Left ventricle myocardium superior (tissue), 1 donor: ENCODE measurements around the gene DDR2. TPM values are rescaled to one million over a fixed set of nuclear protein-coding genes. Genes with fewer than 3 reads are reported as not detected.
A peak's percentile ranks its signal among the peaks of the same experiment; 100 is the strongest.

ENCODE experiments used
- ATAC-seq: fragments of 200-7000 bp; cut with Tn5 transposase; one replicate; pipeline ENCODE4 v1.9.1; 2020; ENCODE audit warnings: mild to moderate bottlenecking, moderate library complexity
- DNase-seq: peaks from one replicate; pipeline ENCODE4 v3.0.0-alpha.2; 2020
- intact Hi-C: fragments of 100-400 bp; cut with micrococcal nuclease; formaldehyde crosslinking; loops from one replicate; pipeline ENCODE4 v1.11.0; 2022
- total RNA-seq: library from RNA; stranded (reverse); fragmentation: NEBNext Ultra II Directional; extraction: Animal tissue kit (Norgen Biotek cat#: 25700); gene quantifications from one replicate; pipeline ENCODE4 v1.2.1, GENCODE V29; 2021
- donor health status: DM: no; HTN: yes; CAD: no; lungs with severe emphysema.

Gene DDR2
- total RNA-seq, 1 donor from 2014 or later, result 26.1 TPM

DNA sequence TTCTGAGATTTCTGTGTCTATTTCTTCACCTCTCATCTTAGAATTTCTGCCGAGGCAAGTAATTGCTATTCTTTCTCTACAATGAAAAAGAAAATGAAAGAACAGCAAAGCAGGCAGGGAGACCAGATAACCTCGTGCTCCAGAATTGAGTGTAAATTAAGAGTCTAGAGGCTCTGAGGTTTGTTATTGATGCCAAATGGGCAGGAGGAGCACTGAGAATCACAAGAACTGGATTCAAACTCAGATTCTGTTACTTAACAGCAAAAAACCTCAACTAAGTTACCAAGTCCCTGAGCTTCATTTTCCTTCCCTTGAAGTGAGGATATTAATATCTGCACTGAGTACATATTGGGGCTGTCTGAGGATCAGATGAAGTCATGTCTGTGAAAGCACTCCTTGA, 5.5 kb upstream of the DDR2 start:
- intact Hi-C loops, result no loop called here
- ATAC-seq (peak; percentile 16), DNase-seq (no peak)

DNA sequence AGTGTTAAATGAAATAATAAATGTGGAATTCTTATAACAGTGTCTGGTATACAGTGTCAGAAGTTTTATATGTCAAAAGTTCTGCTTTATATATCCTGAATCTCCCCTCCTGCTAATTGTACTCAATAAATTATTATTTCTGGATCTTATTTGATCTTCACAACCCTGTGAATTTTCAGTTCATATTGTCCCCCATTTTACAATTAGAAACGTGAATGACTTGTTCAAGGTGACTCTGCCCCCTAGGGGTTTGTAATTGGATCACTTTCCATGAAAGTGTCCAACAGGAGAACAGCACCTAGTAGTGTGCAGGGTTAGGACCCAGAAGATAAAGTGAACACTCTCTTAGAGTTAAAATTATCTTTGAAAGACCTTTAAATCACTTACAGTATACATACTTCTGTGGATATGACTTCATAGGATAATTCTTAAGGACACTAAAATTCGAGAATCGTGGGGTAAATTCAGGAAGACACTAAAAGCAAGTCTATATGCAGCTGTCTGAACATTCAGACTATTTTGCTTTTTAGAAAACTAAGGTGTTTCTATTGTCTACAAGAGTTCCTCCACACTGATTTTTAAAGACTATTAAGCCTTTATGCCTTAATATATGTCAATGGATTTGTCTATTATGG, 4.5 kb upstream of the DDR2 start:
- DNase-seq, result no peak
- no peak for ATAC-seq
- intact Hi-C loops, result no loop called here

DNA sequence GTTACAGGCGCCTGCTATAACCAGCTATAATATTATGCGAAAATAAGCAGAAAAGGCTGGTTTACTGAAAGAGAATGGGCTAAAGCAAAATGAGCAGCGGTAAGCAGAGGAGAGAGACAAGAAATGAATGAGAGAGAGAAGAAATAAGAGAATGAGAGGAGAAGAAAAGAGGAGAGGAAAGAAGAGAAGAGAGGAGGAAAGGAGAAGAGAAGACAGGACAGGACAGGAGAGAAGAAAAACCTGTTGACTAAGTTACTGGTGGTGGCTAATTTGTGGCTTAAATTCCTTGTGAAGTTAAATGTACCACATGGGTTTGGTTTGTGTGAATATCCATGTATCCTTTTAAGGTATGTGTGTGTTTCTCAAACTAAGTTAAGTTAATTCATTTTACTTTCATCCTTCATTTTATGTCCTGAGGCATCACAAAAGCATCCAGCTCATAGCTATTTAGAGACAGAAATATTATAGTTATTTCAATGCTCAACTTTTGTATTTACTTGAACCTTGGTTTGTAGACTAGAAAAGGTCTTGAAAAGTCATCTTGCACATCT, 3.1 kb upstream of the DDR2 start:
- DNase-seq, result no peak
- no peak for ATAC-seq
- intact Hi-C loops, result no loop called here

DNA sequence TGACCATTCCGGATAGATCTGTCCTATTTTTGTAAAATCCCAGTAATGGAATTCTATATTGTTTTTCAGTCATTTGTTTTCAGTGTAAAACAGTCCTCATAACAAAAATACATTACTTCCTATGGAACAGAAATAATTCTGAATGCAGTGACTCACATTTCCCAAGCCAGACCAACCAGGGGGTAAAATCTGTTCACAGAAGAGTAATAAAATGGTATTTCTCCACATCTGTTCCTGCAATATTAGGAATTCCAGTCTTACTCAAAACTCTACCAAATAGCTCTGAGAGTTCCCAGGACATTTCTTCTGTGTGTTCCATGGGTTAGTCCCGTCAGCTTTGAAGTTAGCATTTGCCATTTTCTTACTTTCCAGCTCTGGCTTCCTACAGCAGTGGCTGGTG, 2.6 kb upstream of the DDR2 start:
- ATAC-seq (no peak), DNase-seq (no peak)
- intact Hi-C loops, result loop anchor here (5.0 kb wide), 1 partner anchor 48 kb away; no protein-coding TSS in a partner anchor

DNA sequence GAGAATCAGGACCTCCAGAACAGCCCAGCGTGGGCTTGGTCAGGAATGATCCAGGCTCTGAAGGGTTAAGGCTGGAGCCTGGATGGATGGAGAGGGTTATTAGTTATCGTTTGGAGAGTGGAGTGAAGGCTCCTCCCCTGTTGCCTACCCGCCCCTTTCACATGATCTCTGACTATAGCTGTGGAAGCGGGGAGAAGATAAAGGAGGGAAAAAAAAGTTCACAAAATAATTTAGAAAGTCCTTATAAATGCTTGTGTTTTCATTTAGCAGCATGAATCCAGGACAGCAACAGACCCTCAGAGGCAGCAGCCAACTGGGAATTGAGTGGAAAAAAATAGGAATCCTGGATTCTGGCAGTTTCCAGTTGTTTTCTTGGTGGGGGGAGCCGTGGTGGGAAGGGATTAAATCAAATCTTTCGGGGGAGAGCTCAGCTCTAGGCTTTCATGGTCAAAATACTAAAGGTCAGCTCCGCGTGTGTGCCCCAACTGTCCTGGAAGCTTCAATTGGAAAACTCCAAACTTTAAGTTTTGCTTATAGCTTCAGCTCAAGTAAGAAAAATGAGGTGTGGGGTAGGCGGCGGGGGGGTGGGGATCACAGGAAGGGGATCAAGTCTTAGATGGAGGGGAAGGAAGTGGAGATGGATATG, 595 bp upstream of the DDR2 start:
- intact Hi-C loops, result loop anchor here (5.0 kb wide), 1 partner anchor 46 kb away; no protein-coding TSS in a partner anchor
- ATAC-seq, result peak; percentile 85
- peak; percentile 38 for DNase-seq

DNA sequence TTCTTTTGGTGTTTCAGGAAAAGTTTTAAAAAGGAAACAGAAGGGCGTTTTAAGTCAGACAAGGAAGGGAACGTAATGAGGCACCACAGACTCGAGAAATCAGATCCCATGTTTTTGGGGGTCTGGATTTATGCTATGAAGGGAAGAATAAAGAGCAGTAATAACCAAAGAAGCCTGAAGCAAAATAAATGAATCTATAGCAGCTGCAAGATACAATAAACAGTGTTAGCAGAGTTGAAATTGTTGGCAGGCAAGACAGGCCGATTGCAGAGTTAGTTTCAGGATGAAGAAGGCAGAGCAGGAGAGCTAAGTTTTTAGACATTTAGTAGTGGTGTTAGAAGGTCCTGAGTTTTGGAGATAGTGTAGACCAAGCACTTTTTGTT, 425 bp downstream of the DDR2 start:
- intact Hi-C loops, result loop anchor here (5.0 kb wide), 1 partner anchor 45 kb away; no protein-coding TSS in a partner anchor
- ATAC-seq, result peak; percentile 13

DNA sequence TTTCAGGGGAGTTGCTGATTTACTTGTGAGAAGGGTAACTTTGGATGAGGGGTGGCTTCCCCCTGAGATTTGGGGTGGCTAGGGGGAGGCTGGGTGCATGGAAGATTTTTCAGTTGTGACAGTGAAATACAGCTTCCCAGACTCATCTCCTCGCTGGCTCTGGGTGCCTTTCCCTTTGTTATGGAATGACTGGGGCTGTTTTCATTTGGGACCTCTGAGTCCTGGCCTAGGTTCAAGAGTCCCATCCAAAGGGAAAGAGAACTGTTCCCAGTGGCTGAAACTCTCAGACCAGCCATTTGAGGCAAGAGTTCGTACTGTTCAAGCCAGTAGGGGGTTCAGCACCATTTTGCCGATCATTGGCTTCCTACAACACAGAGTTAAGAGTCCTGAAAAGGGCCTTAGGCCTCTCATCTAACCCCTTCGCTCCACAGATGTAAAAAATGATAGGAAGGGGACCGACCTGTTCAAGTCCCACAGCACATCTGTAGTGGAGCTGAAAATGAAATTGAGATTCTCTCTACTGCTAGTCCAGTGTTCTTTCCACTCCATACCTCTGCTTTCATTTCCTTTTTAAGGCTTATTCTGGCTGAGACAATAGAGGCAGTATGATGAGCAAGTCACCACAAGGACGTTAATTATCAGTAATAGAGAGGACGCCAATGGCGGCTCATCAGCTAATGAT, 958 bp downstream of the DDR2 start:
- peak; percentile 66 for ATAC-seq
- no peak for DNase-seq
- intact Hi-C loops, result loop anchor here (5.0 kb wide), 1 partner anchor 44 kb away; no protein-coding TSS in a partner anchor

More for the DNA sequence above, 425 bp downstream of the DDR2 start:
- DNase-seq, result no peak

DNA sequence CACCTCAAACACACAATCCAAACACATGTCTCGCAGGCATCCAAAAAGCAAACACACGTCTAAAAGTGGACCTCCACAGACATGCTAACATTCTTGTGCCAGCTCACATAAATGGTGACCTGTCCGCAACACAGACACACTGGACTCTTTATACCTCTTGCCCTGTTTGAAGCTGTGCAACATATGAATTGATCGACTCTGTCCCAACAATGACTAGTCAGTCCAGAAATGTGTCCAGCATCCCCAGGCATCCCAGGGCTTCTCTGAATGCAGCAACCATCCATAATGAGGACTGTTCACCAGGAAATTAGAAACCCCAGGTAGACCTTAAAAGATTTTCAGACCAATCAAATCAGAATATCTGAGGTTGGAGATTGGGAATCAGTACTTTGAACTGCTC, 3.2 kb downstream of the DDR2 start:
- DNase-seq (no peak), ATAC-seq (no peak)
- intact Hi-C loops, result no loop called here

DNA sequence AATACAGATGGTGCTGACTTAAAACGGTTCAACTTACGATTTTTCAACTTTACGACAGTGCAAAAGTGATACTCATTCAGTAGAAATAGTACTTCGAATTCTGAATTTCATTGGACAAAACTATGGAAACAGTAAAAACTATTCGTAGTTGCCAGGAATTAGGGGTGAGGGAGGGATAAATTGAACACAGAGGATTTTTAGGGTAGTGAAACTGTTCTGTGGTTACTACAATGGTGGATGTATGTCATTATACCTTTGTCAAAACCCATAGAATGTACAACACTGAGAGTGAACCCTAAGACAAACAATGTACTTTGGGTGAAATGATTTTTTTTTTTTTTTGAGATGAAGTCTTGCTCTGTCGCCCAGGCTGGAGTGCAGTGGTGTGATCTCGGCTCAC, 7.5 kb downstream of the DDR2 start:
- ATAC-seq, result no peak
- intact Hi-C loops, result no loop called here
- no peak for DNase-seq

DNA sequence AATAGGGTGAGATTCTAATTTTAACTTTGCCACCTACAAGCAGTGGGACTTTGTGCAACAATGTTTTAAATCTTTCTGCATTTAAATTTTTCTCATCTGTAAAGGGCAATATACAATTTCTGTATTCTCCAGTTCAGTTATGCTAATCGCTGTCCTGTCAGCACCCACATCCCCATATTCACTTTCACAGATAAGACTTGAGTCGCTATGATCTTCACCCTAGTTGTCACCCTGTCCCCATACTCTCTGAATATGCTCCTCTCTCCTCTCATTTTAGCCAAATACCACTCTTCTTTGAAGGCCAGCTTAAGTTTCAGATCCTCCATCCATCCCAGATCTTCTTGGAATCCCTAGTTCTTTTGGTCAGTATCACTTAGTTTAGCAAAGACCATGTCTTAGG, 8.8 kb downstream of the DDR2 start:
- no peak for DNase-seq
- ATAC-seq, result no peak
- intact Hi-C loops, result no loop called here

DNA sequence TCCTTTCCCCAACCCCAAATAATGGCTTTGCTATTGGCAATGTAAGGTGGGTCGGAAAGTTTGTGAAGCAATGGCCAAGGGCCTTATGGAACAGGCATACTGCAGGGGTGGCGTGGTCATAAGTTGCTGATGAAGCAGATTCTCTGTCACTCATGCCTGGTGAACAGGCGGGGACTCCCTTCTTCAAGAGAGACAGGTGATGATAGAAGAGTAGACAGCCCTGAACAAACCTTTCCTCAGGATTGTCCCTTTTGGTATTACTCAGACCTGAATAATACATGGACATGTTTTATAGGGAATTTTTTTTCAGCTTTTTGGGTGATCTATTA, 12.7 kb downstream of the DDR2 start:
- DNase-seq (no peak), ATAC-seq (no peak)
- intact Hi-C loops, result no loop called here

DNA sequence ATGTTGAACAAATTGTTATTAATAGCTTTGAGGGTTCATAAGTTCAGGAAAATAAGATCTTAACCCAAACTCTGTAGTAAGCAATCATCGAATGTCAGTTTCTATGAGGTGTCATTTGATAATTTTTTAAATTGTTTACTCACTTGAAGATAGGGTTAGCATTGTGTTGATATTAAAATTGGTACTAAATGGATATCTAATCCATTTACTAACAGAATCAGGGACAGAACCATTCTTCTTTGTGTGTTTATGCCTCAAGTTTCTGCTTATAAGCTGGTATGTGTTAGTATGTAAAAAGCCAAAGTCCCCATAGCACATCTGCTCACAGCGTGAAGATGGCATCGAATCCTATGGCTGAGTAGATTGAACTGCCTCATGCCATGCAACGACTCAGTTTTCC, 13.4 kb downstream of the DDR2 start:
- DNase-seq, result no peak
- intact Hi-C loops, result no loop called here
- no peak for ATAC-seq

DNA sequence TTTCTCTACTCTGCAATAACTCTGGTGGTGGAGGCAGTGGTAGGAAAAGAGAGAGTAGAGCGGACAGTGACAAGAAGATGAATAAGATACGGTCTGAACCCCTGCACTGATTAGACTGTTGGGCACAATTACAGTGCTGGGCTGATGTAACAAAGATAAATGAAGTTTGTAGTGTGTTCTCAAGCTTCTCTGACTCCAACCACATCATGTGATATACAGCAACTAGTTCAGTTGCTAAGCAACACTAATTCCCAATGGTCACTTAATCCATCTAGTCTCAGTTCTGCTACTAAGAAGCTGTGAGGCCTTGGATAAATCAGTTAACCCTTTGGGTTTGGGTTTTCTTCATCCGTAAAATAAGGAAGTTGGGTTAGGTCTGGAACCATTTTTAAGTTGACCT, 17.3 kb downstream of the DDR2 start:
- intact Hi-C loops, result no loop called here
- DNase-seq (no peak), ATAC-seq (no peak)

DNA sequence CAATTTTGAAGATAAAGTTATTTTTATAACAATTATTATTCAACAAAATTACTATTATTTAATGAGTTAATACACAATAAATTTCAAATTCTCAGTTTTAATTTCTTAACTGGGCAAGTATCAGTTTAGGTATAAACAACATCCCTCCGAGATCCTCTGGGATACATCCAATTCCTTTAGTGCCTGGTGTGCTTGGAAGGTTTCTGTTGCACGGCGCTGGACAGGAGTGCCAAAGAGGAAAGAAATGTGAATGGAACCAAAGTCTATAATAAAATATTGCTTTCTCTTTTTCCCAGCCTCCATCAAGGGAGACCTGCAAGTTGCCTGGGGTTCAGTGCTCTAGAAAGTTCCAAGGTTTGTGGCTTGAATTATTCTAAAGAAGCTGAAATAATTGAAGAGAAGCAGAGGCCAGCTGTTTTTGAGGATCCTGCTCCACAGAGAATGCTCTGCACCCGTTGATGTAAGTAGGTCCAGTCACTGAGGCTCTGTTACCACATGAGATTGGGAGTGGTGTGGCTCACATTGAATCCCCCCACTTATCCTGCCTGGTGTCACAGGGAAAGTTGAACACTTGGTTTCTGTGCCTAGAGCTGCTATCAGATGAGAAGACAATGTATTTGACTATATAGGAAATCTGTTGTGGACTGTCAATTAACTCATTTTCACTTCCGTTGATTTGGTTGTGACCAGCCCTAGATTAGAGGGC, 22.8 kb downstream of the DDR2 start:
- DNase-seq (no peak), ATAC-seq (peak; percentile 35)
- intact Hi-C loops, result no loop called here

DNA sequence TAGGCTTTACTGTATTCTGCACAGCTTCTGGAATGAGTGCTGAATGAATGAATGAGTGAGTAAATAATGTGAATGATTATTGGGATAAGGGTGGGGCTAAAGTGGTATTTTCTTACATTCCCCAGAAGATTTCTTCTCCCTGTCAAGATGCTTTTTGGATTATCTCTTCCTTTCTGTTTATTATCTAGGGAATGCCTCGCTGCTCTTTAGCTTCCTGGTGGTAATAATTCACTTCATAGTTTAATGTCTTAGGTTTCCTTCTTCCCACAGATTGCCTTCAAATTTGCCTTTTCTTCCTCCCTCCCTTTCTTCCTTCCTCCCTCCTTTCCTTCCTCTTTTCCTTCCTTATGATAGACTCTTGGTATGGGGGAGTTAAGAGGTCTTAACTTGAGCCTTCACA, 24.0 kb downstream of the DDR2 start:
- intact Hi-C loops, result no loop called here
- no peak for DNase-seq
- ATAC-seq, result no peak

DNA sequence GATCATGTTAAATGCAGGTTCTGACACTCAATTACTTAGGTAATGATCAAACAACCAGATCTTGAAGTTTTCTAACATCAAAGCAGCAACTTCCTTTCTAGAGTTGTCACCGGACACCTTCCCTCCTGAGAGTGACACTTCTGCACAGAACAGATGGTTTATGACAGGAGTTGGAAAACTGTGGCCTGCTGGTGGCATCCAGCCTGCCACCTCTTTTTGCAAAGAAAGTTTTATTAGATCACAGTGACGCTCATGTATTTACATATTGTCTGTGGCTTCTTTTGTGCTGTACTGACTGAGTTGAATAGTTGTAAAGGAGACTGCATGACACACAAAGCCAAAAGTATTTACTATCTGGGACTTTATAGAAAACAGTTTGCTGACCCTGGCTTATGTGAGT, 28.3 kb downstream of the DDR2 start:
- no peak for DNase-seq
- no peak for ATAC-seq
- intact Hi-C loops, result no loop called here

DNA sequence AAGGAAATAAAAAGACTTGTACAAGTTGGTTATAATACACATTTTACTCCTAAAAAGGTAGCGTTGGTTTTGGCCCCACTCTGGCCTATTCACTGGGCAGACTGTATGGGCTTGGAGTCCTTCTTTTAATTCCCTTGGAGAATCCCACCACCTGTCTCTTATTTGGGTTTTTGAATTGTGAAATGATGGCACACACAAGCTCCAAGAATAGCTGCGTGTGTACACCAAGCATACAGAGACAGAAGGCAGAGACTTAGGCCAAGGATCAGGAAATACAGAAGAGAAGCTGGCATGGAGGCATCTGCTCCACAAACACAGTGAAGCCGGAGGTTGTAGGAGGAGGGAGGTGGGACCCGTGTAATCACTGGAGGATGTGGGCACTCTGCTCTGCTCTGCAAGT, 29.1 kb downstream of the DDR2 start:
- DNase-seq (no peak), ATAC-seq (no peak)
- intact Hi-C loops, result no loop called here

DNA sequence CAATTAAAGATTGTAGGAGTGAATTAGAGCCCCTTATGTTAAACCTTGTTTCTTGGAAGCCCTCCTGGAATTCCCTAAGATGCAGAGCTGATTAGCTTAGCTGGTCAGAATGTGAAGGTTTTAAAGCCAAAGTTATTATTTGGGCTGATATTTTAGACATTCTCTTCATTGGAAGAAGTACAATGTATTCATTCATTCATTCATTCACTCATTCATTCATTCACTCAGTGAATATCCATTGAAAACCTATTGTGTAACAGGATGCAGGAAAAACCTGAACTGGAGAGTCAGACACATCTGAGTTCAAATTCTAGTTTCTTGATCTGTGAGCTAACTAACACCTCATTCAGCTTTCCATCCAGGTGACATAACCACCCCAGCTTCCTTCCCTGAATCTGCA, 29.7 kb downstream of the DDR2 start:
- intact Hi-C loops, result no loop called here
- ATAC-seq (no peak), DNase-seq (no peak)

DNA sequence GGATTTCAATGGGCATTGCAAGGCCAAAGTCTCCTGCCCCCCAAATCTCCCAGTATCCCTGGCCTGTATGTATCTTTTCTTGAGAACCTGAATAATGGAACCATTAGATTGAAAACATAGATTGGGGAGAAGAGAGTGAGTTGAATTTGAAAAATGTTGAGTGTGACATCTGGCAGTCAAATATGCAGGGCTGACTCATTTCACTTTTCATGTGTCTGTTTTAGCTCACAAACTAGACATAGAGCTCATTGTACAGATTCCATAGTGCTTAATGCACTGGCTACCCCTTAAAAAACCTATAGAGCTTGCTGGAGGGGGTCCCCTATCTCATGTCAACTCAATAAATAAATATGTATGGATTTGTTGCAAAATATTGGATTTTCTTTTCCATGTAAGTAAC, 30.8 kb downstream of the DDR2 start:
- DNase-seq (no peak), ATAC-seq (no peak)
- intact Hi-C loops, result no loop called here

DNA sequence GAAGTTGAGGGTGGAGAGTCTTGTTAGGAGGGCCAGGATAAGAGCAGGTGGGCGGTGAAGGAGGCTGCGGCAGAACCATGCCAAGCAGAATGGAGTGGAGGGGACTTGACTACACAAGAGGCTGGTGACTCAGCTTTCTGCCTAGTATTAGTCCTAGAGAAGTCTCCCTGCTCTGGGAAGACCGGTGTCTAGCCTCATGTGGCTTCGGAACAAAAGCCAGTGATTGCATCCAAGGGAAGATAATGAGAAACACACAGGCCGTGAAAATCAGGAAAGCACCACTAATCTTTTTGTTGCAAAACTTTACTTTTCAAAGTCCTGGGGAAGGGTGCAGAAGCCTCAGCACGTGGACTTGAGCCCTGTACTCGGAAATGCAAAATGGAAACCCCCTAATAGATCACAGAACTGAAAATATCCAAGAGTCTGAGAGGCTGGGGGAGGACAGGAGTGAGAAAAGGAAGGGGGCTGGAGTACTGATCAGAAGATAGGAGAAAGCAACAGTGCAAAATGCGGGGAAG, 31.4 kb downstream of the DDR2 start:
- intact Hi-C loops, result no loop called here
- DNase-seq (no peak), ATAC-seq (peak; percentile 87)
